ENCODE measurements around the gene SEMA4A.
"Not testable (repeated sequence)": the region's sequence is repeated elsewhere in the genome, so short reads cannot be mapped to it uniquely, and the experiment has no call there.

The SEMA4A gene

GRCh38 chr1:156118177-156118868 is 35.1 kb upstream of the SEMA4A start:
- in situ Hi-C loops (cut with MboI; ENCODE audit: low sequenced_read_pairs) = no loop called here

GRCh38 chr1:156119503-156120209 is 33.7 kb upstream of the SEMA4A start:
- in situ Hi-C loops (cut with MboI; ENCODE audit: low sequenced_read_pairs) = no loop called here

GRCh38 chr1:156120318-156120717 is 33.1 kb upstream of the SEMA4A start:
- in situ Hi-C loops (cut with MboI; ENCODE audit: low sequenced_read_pairs) = no loop called here

GRCh38 chr1:156121005-156121404 is 32.4 kb upstream of the SEMA4A start:
- in situ Hi-C loops (cut with MboI; ENCODE audit: low sequenced_read_pairs) = not testable (repeated sequence)

- in situ Hi-C loops (cut with MboI; ENCODE audit: low sequenced_read_pairs) = no loop called here
These were observed 31.9 kb upstream of the SEMA4A start for GRCh38 chr1:156121457-156121856.

GRCh38 chr1:156122086-156122485 is 31.3 kb upstream of the SEMA4A start:
- in situ Hi-C loops (cut with MboI; ENCODE audit: low sequenced_read_pairs) = no loop called here

- in situ Hi-C loops (cut with MboI; ENCODE audit: low sequenced_read_pairs) = no loop called here
These were observed 30.6 kb upstream of the SEMA4A start for GRCh38 chr1:156122519-156123355.

- in situ Hi-C loops (cut with MboI; ENCODE audit: low sequenced_read_pairs) = no loop called here
These were observed 29.8 kb upstream of the SEMA4A start for GRCh38 chr1:156123356-156124196.

- in situ Hi-C loops (cut with MboI; ENCODE audit: low sequenced_read_pairs) = no loop called here
These were observed 28.6 kb upstream of the SEMA4A start for GRCh38 chr1:156124557-156125483.

GRCh38 chr1:156125544-156125943 is 27.8 kb upstream of the SEMA4A start:
- in situ Hi-C loops (cut with MboI; ENCODE audit: low sequenced_read_pairs) = not testable (repeated sequence)

GRCh38 chr1:156126043-156126629 is 27.2 kb upstream of the SEMA4A start:
- in situ Hi-C loops (cut with MboI; ENCODE audit: low sequenced_read_pairs) = no loop called here

GRCh38 chr1:156126630-156127534 is 26.5 kb upstream of the SEMA4A start:
- in situ Hi-C loops (cut with MboI; ENCODE audit: low sequenced_read_pairs) = no loop called here

- in situ Hi-C loops (cut with MboI; ENCODE audit: low sequenced_read_pairs) = no loop called here
These were observed 25.1 kb upstream of the SEMA4A start for GRCh38 chr1:156128308-156128653.

GRCh38 chr1:156128654-156129597 is 24.5 kb upstream of the SEMA4A start:
- in situ Hi-C loops (cut with MboI; ENCODE audit: low sequenced_read_pairs) = no loop called here

- in situ Hi-C loops (cut with MboI; ENCODE audit: low sequenced_read_pairs) = no loop called here
These were observed 23.5 kb upstream of the SEMA4A start for GRCh38 chr1:156129687-156130577.

- in situ Hi-C loops (cut with MboI; ENCODE audit: low sequenced_read_pairs) = no loop called here
These were observed 22.8 kb upstream of the SEMA4A start for GRCh38 chr1:156130578-156130942.
